Kidney (tissue), 14 donors: Measurements from ENCODE around the gene GLS. TPM values are rescaled to one million over a fixed set of nuclear protein-coding genes. Genes with fewer than 3 reads are reported as not detected.
"Not testable (repeated sequence)": the region's sequence is repeated elsewhere in the genome, so short reads cannot be mapped to it uniquely, and the experiment has no call there.

ENCODE experiments used
- DNase-seq, 5 donors: peaks; one replicate each; pipeline ENCODE4 v3.0.0-alpha.2; 2013 to 2020
- FAIRE-seq: peaks from 2 replicates; lab custom pipeline; 2012; peaks lifted over from hg19 to GRCh38; lab: Jason Lieb, UNC
- H3K27ac ChIP-seq, 2 donors: one replicate each; pipeline ENCODE4 v1.7.0; 2013; ENCODE audit warnings: low read depth in 2 of 2, low read length in 2 of 2, inconsistent platforms in 1 of 2
- H3K27me3 ChIP-seq: one replicate; pipeline ENCODE4 v1.7.1; 2013; ENCODE audit warnings: low read length, inconsistent platforms; ENCODE audit not compliant: control insufficient read depth, insufficient read depth
- H3K36me3 ChIP-seq, 3 donors: one replicate each; pipeline versions ENCODE4 v1.7.0 to v1.7.1; 2013; ENCODE audit warnings: low read length in 3 of 3, control low read depth in 1 of 3, inconsistent platforms in 1 of 3; ENCODE audit not compliant: insufficient read depth in 3 of 3, control insufficient read depth in 2 of 3
- H3K4me1 ChIP-seq, 3 donors: one replicate each; pipeline versions ENCODE4 v1.7.0 to v1.7.1; 2013; ENCODE audit warnings: low read length in 3 of 3, inconsistent platforms in 1 of 3, low read depth in 1 of 3; ENCODE audit not compliant: control insufficient read depth in 2 of 3, insufficient read depth in 2 of 3
- H3K4me3 ChIP-seq, 3 donors: one replicate each; pipeline versions ENCODE4 v1.7.0 to v1.8.1; 2013; ENCODE audit warnings: low read length in 3 of 3, control low read depth in 1 of 3, inconsistent platforms in 1 of 3
- H3K9ac ChIP-seq, 3 donors: one replicate each; pipeline versions ENCODE4 v1.7.0 to v1.7.1; 2013; ENCODE audit warnings: low read length in 3 of 3, control low read depth in 1 of 3, inconsistent platforms in 1 of 3
- H3K9me3 ChIP-seq, 3 donors: one replicate each; pipeline versions ENCODE4 v1.7.0 to v1.7.1; 2013; ENCODE audit warnings: low read length in 3 of 3, control low read depth in 1 of 3, inconsistent platforms in 1 of 3; ENCODE audit not compliant: control insufficient read depth in 2 of 3, insufficient read depth in 1 of 3
- intact Hi-C: fragments of 100-400 bp; cut with DNase I; formaldehyde crosslinking; loops from one replicate; pipeline ENCODE4 v1.11.1; 2022
- polyA plus RNA-seq: library from polyadenylated mRNA; stranded (reverse); fragments of 350-450 nt; fragmentation: Illumina TruSeq; extraction: RNeasy Lipid Tissue Mini Kit (QIAGEN cat#74804); gene quantifications from one replicate; pipeline ENCODE4 v1.2.3, GENCODE V29; 2014; ENCODE audit warnings: low read depth, low replicate concordance; ENCODE audit not compliant: insufficient read depth
- total RNA-seq: library from RNA; stranded (reverse); fragmentation: NEBNext Ultra II Directional; extraction: Animal tissue kit (Norgen Biotek cat#: 25700); gene quantifications from one replicate; pipeline ENCODE4 v1.2.1, GENCODE V29; 2021
- TF ChIP-seq, protein P1 (sequence below): IDR thresholded peaks from 3 replicates; pipeline ENCODE4 v1.5.1; 2012; ENCODE audit warnings: mild to moderate bottlenecking, moderate library complexity, borderline replicate concordance; ENCODE audit not compliant: insufficient read depth; ENCODE audit errors: extremely low read depth
- donor health status: control.
- donor health status: control.
- donor health status: control.
- donor health status: control.
- donor health status: control.
- donor health status: DM: yes; HTN: yes; CAD: no.
- donor health status: Normal renal cell carcinoma (clear cell type).

Gene GLS
- total and polyA plus RNA-seq, 2 donors from 2014 or later: 196 to 230 TPM

DNA sequence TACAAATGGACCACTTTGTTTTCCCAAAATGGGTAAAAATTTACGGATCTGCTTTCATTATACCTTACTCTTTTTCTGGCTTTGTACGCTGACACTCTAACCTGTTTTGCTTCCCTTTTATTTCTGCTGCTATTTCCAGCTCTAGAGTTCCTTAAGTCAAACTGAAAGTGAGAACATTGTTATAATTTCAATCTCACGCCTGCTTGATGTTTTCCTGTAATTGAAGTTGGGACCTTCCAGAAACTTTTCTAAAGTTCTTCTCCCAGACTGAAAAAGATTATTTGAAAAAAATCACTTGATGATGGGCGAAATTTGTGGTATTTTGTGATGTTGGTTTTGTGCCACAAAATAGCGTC, 1.8 kb downstream of the GLS start:
- Histone ChIP-seq H3K9ac (peak overlapping the region; percentile 29 to 89 (median 70)), H3K36me3 (peaks cover 0 to 6% (median 0%) of the 10 kb centered on the region in 3 donors), H3K27me3 (no peaks in the 10 kb centered on the region), H3K4me3 (peak overlapping the region; percentile 72 to 97 (median 93)), H3K9me3 (no peaks in the 10 kb centered on the region), H3K4me1 (no peaks in the 10 kb centered on the region), H3K27ac (peak overlapping the region; percentile 93 to 94)
- no peak for FAIRE-seq
- peak in 1 of 5 donors; percentile 32 for DNase-seq
- TF ChIP-seq, protein P1, sequence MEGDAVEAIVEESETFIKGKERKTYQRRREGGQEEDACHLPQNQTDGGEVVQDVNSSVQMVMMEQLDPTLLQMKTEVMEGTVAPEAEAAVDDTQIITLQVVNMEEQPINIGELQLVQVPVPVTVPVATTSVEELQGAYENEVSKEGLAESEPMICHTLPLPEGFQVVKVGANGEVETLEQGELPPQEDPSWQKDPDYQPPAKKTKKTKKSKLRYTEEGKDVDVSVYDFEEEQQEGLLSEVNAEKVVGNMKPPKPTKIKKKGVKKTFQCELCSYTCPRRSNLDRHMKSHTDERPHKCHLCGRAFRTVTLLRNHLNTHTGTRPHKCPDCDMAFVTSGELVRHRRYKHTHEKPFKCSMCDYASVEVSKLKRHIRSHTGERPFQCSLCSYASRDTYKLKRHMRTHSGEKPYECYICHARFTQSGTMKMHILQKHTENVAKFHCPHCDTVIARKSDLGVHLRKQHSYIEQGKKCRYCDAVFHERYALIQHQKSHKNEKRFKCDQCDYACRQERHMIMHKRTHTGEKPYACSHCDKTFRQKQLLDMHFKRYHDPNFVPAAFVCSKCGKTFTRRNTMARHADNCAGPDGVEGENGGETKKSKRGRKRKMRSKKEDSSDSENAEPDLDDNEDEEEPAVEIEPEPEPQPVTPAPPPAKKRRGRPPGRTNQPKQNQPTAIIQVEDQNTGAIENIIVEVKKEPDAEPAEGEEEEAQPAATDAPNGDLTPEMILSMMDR: no peak
- intact Hi-C loops: no loop called here

- Histone ChIP-seq H3K27me3 (no peaks in the 10 kb centered on the region), H3K9me3 (no peaks in the 10 kb centered on the region), H3K36me3 (peaks cover 0 to 6% (median 0%) of the 10 kb centered on the region in 3 donors), H3K4me3 (peak overlapping the region; percentile 72 to 97 (median 93)), H3K27ac (peak overlapping the region; percentile 93 to 94), H3K4me1 (no peaks in the 10 kb centered on the region), H3K9ac (peak overlapping the region; percentile 51 to 89 (median 70))
- DNase-seq (peak in 1 of 5 donors; percentile 16), FAIRE-seq (no peak)
- TF ChIP-seq, protein P1: no peak
- intact Hi-C loops: no loop called here
These were observed 2.4 kb downstream of the GLS start for GRCh38 chr2:190882856-190883582.

DNA sequence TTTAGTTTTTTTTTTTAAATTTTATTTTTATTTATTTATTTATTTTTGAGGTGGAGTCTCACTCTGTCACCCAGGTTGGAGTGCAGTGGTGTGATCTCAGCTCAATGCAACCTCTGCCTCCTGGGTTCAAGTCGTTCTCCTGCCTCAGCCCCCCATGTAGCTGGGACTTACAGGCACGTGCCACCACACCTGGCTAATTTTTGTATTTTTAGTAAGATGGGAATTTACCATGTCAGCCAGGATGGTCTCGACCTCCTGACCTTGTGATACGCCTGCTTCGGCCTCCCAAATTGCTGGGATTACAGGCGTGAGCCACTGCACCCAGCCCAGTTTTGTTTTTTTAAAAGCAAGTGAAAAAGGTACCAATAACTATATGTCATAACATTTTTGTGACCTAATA, 5.2 kb downstream of the GLS start:
- peak overlapping the region in 1 of 3 donors; percentile 28 for H3K4me3 ChIP-seq
- FAIRE-seq, intact Hi-C loops, H3K27ac ChIP-seq, H3K27me3 ChIP-seq, H3K36me3 ChIP-seq, H3K4me1 ChIP-seq, H3K9me3 ChIP-seq, H3K9ac ChIP-seq, DNase-seq: not testable (repeated sequence)

DNA sequence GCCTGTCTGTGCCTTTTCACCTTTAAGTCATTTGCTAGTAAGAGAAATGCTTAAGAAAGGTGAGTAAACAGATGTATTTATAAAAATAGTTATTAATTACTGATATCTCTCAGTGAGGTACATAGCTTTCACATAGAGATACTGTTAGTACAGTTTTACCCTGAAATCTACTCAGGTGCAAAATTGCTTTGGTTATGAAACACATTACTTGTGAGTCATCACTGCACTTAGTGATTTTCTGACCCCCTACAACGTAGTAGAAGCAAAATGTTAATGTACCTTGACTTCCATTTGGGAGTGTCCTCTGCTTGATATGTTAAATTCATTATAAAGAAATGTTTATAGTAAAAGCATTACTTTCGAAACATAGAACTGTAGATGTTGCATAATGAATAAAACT, 6.5 kb downstream of the GLS start:
- Histone ChIP-seq H3K4me1 (peaks cover 0 to 2% (median 0%) of the 10 kb centered on the region in 3 donors), H3K9ac (no peak overlapping the region), H3K4me3 (peak overlapping the region in 1 of 3 donors; percentile 4), H3K36me3 (peaks cover 0 to 6% (median 0%) of the 10 kb centered on the region in 3 donors), H3K27me3 (no peaks in the 10 kb centered on the region), H3K27ac (peak overlapping the region in 1 of 2 donors; percentile 24), H3K9me3 (no peaks in the 10 kb centered on the region)
- TF ChIP-seq, protein P1: no peak
- no peak for DNase-seq
- no peak for FAIRE-seq
- intact Hi-C loops: no loop called here
